HG02840 (cell line): ENCODE data around the gene CCDC78.
A peak's percentile ranks its signal among the peaks of the same experiment; 100 is the strongest.

Experiments
- ATAC-seq: cut with Tn5 transposase; IDR thresholded peaks from one replicate; pipeline ENCODE4 v1.9.1; 2021; ENCODE audit warnings: mild to moderate bottlenecking, moderate library complexity, moderate number of reproducible peaks; ENCODE audit not compliant: unreplicated experiment, low FRiP score

The CCDC78 gene

GRCh38 chr16:740764-741505 is 14.7 kb upstream of the CCDC78 start, which contains the start of gene CIAO3:
TSS of gene CIAO3 (minus strand) at chr16:740997. CDS start at chr16:740985, 12 bp downstream.
- ATAC-seq: peak; percentile 85

GRCh38 chr16:740459-740763 is 14.2 kb upstream of the CCDC78 start:
- ATAC-seq: peak; percentile 19

- ATAC-seq: peak; percentile 7
Observed at GRCh38 chr16:739560-740458, 13.6 kb upstream of the CCDC78 start.

DNA sequence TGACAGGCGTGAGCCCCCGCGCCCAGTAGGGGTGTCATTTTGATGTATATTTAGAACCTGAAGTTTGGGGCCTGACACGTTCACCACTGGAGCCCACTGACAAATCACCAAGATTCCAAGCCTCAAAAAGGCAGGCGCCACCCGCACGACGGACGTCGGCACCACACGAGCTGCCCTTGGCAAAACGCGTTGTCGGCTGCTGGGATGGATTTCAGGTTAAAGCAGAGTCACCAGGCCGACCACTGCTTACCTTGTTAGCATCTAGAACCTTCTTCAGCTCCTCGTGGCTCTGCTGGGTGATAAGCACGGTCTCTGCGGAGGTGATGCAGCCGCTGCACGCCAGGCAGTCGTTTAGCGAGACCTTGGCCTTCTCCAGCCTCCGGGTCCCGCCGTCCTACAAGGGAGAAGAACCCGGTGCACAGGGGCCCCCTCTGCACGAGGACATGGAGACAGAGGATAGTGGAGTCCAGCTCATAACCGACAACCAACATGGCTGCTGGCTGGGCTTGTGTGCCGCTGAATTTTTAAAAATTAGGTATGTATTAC is 10.8 kb upstream of the CCDC78 start:
- no peak for ATAC-seq

DNA sequence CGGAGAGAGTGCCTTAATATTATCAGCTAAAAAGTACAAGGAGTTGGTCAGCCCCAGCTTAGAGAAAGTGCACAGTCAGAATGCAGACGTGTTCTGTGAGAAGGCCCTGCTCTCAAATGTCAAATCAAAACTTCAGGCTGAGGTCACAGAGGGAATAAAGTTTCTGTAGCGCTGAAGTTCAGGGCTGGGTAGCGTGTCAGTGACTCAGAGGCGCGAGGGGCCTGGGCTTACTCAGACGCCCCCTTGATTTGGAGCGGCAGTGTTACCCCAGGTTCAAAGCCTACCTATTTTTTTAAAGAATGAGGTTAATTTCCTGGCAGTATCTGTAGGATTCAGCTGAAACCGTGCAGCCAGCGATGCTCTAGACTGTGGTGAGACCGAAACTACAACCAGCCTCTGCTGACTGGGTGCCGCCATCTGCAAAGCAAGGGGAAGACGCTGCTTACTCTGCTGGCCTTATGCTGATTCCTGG is 9.8 kb upstream of the CCDC78 start:
- no peak for ATAC-seq

DNA sequence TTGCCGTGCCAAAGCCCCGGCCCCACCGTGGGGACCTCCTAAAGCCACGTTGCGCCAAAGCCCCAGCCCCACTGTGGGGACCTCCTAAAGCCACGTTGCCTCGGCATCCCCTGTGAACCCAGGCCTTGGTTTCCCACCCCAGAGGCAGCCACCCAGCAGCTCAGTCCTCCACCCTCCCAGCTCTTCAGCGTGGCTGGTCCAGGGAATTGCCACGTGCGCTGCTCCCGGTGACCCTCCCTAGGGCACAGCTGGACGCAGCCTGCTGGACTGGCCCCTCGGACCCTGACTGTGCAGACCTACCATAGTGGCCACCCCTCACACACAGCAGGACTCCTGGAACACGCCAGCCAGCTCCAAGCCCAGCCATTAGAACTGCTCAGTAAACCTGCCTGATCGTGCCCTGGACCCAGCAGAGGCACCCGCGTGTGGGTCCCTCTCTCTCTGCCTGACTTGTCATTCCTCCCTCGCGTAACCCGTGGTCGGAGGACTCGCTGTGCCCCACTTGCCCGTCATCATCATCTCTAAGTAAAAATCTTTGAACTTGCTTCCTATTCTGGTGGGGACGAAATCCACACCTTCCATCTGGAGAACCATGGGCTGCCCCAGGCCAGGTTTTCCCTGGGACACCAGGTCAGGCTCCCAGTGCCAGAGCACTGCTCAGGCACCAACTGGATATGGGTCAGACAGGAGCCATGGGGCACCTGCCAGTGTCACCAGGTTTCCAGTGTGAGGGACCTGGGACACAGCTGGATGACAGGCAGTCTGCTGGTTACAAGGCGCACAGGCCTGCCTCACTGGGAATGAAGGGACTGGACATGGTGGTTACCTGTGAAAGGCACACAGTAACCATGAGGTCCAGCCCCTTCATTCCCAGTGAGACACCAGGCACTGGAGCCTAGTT is 9.0 kb upstream of the CCDC78 start:
- ATAC-seq: no peak

DNA sequence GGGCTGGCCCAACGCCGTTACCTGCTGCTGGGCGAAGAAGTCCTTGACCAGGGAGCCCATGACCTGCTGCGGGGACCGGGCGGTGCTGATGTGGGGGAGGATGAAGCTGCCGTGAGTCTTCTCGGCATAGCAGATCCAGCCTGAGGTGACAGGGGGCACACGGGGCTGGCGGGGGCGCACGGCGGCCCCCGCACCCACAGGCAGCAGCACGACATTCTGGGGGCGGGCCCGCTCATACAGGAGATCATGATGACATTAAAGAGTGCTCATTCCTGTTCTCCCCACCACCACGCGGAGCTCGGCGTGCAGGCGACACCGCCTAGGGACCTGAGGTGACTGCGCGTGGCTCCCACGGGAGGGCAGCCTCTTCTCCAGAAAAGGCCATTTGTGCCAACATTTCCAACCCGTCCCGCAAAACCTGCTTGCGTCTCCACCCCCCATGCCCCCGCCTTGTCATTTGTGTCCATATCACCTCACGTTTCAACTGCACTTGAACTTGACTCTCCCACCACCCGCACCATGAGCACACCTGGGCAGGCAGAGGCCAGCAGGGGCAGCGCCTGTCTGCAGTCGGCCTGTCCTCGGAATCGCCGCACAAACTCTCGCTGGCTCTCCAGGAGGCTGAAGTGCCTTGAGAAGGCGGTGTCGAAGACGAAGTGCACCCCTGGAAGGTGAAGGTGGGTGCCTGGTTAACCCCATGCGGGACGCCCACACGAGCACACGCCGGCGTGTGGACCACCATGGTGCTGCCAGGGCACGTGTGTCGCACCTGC is 8.2 kb upstream of the CCDC78 start:
- no peak for ATAC-seq

GRCh38 chr16:733382-734207 is 7.4 kb upstream of the CCDC78 start:
- no peak for ATAC-seq

DNA sequence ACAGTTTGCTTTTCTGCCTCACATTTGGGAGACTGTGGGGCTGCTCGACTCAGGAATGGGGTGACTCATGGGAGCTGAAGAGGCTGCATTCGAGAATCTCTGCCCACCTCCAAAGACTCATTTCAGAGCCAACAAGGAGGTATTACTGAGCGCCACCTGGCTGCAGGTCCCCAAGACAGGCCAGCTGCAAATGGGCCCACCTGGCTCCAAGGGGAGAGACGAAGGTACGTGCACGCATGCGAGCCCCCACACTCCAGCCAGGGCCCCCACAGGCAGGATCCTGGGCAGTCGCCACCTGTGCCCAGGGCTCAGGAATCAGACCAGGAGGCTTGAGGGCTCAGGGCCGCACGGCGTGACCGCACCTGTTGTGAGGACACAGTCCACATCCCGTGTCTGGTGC is 6.7 kb upstream of the CCDC78 start:
- no peak for ATAC-seq

DNA sequence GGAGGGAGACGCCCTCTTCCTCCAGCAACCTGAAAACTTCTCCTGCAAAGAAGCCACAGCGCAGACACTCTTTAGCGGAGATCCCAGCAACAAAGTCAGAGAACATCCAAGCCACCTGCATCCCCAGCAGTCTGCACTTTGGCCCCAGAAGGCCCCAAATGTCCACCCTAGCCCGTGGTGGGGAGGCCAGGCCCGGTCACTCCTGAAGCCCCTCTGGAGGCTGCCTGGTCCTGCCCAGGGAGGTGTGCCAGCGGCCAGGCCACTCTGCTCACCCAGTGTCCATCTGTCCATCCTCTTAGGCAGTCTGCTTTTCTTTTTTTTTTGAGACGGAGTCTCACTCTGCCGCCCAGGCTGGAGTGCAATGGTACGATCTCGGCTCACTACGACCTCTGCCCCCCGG is 6.1 kb upstream of the CCDC78 start:
- no peak for ATAC-seq

DNA sequence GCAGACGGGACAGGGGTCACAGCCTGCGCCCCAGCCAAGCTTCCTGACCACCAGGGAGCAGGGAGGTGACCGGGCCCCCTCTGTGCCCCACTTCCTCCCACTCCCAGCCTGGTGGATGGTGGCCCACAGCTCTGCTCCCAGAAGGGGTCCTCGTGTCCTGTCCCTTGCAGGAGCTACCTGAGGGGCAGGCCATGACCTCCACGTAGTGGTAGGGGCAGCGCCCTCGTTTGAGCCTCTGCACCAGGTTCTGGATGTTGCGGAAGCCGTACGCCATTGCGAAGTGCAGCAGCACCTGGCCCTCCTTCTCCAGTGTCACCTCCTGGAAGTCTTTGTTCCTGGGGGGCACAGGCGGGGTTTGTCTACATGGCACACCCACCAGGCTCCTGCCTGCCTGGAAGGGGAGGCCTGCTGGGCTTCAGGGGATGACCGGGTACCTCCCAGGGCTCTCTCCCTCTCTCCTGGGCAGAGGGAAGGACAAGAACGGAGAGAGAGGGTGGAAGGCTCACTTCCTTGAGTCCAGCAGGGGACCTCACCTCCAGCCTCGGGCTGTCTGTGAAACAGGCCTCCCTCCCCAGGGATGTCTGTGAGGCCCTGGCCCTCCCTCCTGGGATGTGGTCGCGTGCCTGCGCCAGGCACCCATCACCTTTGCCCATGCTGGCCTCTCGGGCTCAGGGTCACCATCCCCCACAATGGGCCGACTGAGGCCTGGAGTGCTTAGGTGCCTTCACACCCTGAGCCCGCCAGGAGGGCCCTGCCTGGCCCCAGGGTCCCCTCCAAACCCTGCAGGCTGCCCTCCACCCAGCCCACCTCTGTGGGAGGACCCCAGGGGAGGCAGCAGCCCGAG is 4.6 kb upstream of the CCDC78 start:
- ATAC-seq: no peak

DNA sequence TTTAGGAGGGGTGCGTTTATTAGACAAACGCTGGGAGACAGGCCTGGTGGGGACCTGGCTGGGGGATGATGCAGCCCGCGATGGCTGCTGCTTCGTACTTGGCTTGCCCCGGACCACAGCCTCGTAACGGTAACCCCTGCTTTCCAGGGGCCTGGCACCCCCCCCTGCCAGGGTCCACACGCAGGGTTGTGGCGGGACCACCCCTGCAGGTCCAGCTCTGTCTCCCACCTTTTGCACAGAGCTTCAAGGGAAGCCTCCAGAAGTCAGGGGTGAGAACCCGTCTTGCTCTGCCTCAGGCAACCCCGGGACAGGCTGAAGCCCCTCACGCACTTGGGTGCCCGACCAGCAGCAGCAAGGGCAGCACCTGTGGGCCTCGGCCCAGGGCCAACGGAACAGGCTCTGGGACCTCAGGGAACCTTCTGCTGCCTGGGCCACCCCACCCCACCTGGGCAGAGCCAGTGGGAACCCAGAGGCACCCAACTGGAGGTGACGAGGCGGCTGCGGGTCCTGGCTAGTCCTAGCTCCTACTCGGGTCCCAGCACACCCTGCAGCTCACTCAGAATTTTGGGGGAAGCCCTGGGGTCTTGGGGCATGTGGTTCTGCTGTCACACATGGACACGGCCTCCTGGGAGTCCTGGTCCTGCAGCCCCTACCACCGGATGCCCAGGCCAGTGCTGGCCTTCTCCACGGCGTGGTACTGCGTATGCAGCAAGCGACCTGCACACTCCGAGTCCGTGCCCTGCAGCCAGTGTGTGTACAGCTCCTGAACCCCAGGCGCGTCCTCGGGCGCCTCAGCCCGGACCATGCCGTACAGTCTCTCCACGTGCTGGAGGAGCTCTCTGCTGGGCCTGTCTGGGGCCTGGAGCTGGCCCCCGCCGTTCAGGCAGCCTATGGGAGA is 3.8 kb upstream of the CCDC78 start:
- ATAC-seq: no peak

GRCh38 chr16:728890-729744 is 2.9 kb upstream of the CCDC78 start:
- no peak for ATAC-seq

DNA sequence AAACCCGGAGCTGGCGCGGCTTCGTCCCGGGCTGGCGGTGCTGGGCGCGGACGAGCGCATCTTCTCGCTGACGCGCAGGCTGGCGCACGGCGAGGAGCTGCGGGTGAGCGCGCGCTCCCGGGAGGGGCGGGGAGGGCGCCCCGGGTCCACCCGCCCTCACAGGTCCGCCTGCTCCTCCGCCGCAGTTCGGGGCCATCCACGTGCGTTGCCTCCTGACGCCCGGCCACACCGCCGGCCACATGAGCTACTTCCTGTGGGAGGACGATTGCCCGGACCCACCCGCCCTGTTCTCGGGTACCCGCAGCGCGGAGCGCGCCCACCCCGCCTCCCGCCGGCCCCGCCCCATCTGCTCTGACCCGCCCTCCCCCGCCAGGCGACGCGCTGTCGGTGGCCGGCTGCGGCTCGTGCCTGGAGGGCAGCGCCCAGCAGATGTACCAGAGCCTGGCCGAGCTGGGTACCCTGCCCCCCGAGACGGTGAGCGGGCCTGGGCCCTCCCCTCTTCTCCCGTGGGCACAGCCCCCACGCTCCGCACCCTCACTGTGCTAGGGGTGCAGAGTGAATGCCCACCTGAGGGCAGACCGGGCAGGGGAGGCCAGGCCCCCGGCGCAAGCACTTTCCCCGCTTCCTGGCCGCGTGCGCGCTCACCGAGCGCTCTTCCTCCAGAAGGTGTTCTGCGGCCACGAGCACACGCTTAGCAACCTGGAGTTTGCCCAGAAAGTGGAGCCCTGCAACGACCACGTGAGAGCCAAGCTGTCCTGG is 2.1 kb upstream of the CCDC78 start:
- no peak for ATAC-seq

GRCh38 chr16:727291-727977 is 1.2 kb upstream of the CCDC78 start:
- no peak for ATAC-seq
